Neural crest cell (in vitro differentiated cells): ENCODE results near the gene KCNK5. TPM values are rescaled to one million over a fixed set of nuclear protein-coding genes. Genes with fewer than 3 reads are reported as not detected.

Source experiments
- DNase-seq: peaks from one replicate; pipeline ENCODE4 v3.0.0; 2021; ENCODE audit warnings: low read depth, mixed read lengths, low spot score
- H3K27ac Mint-ChIP-seq: one replicate; pipeline ENCODE4 v1.8.0; 2021; ENCODE audit warnings: mild to moderate bottlenecking, mixed read lengths; ENCODE audit not compliant: unreplicated experiment
- H3K27me3 Mint-ChIP-seq: 2 replicates; pipeline ENCODE4 v1.8.0; 2021; ENCODE audit warnings: low read depth, mild to moderate bottlenecking, mixed read lengths
- H3K36me3 Mint-ChIP-seq: 2 replicates; pipeline ENCODE4 v1.8.0; 2021; ENCODE audit warnings: low read depth, mild to moderate bottlenecking, mixed read lengths
- H3K4me1 Mint-ChIP-seq: 2 replicates; pipeline ENCODE4 v1.8.0; 2021; ENCODE audit warnings: mixed read lengths
- H3K4me3 Mint-ChIP-seq: one replicate; pipeline ENCODE4 v1.8.0; 2021; ENCODE audit warnings: mild to moderate bottlenecking, mixed read lengths
- H3K9me3 Mint-ChIP-seq: 2 replicates; pipeline ENCODE4 v1.8.0; 2021; ENCODE audit warnings: mixed read lengths
- total RNA-seq: library from RNA; stranded (reverse); gene quantifications from 2 replicates; pipeline ENCODE4 v1.2.1, GENCODE V29; 2021
- TF ChIP-seq, protein P1 (sequence below): fragments of 200-600 bp; sonication (generic); conservative IDR thresholded peaks from 2 replicates; pipeline ENCODE4 v1.5.0; 2021; ENCODE audit warnings: antibody characterized with exemption, mild to moderate bottlenecking

The KCNK5 gene
- total RNA-seq, 1 donor from 2014 or later = 32.7 TPM

GRCh38 chr6:39167321-39167720 is 62.0 kb downstream of the KCNK5 start:
- peaks cover 13% of the 10 kb centered on the region for H3K4me1 Mint-ChIP-seq
- H3K9me3 Mint-ChIP-seq = no peaks in the 10 kb centered on the region
- peaks cover 15% of the 10 kb centered on the region for H3K36me3 Mint-ChIP-seq
- H3K4me3 Mint-ChIP-seq = no peak overlapping the region
- no peaks in the 10 kb centered on the region for H3K27me3 Mint-ChIP-seq
- DNase-seq = no peak
- H3K27ac Mint-ChIP-seq = no peak overlapping the region
- TF ChIP-seq, protein P1, sequence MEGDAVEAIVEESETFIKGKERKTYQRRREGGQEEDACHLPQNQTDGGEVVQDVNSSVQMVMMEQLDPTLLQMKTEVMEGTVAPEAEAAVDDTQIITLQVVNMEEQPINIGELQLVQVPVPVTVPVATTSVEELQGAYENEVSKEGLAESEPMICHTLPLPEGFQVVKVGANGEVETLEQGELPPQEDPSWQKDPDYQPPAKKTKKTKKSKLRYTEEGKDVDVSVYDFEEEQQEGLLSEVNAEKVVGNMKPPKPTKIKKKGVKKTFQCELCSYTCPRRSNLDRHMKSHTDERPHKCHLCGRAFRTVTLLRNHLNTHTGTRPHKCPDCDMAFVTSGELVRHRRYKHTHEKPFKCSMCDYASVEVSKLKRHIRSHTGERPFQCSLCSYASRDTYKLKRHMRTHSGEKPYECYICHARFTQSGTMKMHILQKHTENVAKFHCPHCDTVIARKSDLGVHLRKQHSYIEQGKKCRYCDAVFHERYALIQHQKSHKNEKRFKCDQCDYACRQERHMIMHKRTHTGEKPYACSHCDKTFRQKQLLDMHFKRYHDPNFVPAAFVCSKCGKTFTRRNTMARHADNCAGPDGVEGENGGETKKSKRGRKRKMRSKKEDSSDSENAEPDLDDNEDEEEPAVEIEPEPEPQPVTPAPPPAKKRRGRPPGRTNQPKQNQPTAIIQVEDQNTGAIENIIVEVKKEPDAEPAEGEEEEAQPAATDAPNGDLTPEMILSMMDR = no peak

DNA sequence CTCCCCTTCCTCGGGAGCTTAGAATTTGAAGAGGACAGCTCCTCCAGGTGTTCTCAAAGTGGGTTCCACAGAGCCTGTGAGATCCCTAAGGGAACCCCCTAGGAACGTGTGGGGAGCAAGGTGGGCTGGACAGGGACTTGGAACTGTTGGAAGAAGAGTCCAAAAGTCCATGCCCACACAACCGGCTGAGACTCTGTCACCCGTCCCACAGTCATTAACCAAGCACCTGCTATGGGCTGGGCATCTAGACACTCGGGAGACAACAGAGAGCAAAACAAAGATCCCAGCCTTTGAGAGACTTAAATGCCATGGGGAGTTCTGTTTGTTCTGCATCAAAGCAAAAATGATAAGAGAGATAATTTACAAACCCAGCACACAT is 62.4 kb downstream of the KCNK5 start:
- H3K27ac Mint-ChIP-seq = peak overlapping the region; percentile 87
- DNase-seq = no peak
- no peaks in the 10 kb centered on the region for H3K9me3 Mint-ChIP-seq
- H3K36me3 Mint-ChIP-seq = peaks cover 15% of the 10 kb centered on the region
- no peak overlapping the region for H3K4me3 Mint-ChIP-seq
- H3K4me1 Mint-ChIP-seq = peaks cover 13% of the 10 kb centered on the region
- TF ChIP-seq, protein P1 = no peak
- H3K27me3 Mint-ChIP-seq = no peaks in the 10 kb centered on the region

DNA sequence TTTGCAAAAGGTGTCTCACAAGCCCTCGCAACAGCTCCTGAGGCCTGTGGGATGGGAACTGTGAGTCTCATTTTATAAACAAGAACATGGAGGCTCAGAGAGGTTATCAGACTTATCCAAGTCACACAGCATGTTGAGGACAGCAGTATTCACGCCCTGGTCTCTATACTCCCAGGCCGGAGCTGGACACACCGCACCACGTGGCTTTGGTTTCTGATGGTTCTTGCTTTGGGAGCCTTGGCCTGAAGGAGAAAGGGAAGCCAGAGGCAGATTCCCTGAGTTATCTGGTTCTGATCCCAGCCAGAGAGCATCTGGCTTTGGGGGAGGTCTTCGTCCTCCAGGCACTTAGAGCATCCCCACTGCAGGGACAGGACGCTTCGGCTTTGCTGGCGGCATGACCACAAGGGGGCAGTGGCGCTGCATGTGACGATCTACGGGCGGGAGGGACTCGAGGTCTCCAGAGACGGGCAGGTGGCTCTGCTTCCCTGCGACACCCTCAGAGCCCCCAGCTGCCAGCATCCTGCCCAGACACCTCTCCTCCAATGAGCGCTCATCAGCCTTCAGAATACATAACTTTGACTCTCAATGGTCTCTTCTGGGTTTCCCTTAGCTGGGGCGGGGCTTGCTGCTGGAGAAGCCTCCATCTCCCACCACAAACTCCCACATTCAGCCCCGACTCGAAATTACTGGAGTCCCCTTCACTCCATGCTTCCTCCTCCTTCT is 62.9 kb downstream of the KCNK5 start:
- Mint-ChIP-seq H3K36me3 (peaks cover 12% of the 10 kb centered on the region), H3K4me3 (no peak overlapping the region), H3K27me3 (no peaks in the 10 kb centered on the region), H3K9me3 (no peaks in the 10 kb centered on the region), H3K4me1 (peaks cover 13% of the 10 kb centered on the region), H3K27ac (peak overlapping the region; percentile 87)
- TF ChIP-seq, protein P1 = peak; percentile 98
- peak; percentile 92 for DNase-seq

GRCh38 chr6:39157511-39157910 is 71.8 kb downstream of the KCNK5 start:
- H3K9me3 Mint-ChIP-seq = peaks cover 2% of the 10 kb centered on the region
- TF ChIP-seq, protein P1 = no peak
- no peak for DNase-seq
- no peaks in the 10 kb centered on the region for H3K4me1 Mint-ChIP-seq
- no peak overlapping the region for H3K4me3 Mint-ChIP-seq
- H3K27ac Mint-ChIP-seq = no peak overlapping the region
- peaks cover 2% of the 10 kb centered on the region for H3K36me3 Mint-ChIP-seq
- peaks cover 3% of the 10 kb centered on the region for H3K27me3 Mint-ChIP-seq

DNA sequence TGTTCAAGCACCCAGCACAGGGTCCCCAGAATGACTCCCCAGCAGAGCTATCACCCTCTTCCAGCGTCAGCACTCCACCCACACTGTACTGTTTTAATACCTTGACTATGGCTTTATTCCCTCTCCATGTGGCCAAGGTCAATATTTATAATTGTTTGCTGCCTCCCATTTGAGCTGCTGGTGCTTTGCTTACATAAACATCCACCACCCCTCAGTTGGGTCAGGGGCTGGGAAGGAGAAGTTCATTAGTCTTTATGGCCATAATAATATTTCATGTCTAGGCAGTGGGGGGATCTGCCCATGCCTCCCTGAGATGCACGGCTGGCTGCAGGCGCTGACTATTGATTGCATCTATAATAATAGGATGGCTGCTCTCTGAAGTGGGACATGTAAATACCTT is 72.5 kb downstream of the KCNK5 start:
- no peak overlapping the region for H3K27ac Mint-ChIP-seq
- peaks cover 10% of the 10 kb centered on the region for H3K27me3 Mint-ChIP-seq
- no peaks in the 10 kb centered on the region for H3K4me1 Mint-ChIP-seq
- peaks cover 2% of the 10 kb centered on the region for H3K36me3 Mint-ChIP-seq
- TF ChIP-seq, protein P1 = no peak
- H3K9me3 Mint-ChIP-seq = peaks cover 2% of the 10 kb centered on the region
- no peak for DNase-seq
- no peak overlapping the region for H3K4me3 Mint-ChIP-seq
